Measurements from ENCODE around the gene PIK3R5. TPM values are rescaled to one million over a fixed set of nuclear protein-coding genes. Genes with fewer than 3 reads are reported as not detected.

PIK3R5 gene
- total RNA-seq, 2 donors from 2014 or later: 30.7 to 42.9 TPM

- DNase-seq (ENCODE audit: low spot score): no peak
- no peak for TF ChIP-seq CTCF (IDR thresholded peaks at IDR 0.05)
- Histone ChIP-seq H3K27me3 (replicated peaks; ENCODE audit: insufficient read depth) (no peaks in the 10 kb centered on the region), H3K9me3 (no peaks in the 10 kb centered on the region), H3K36me3 (no peaks in the 10 kb centered on the region), H3K4me1 (ENCODE audit: control insufficient read depth in 1 of 2, low read depth in 2 of 2) (peaks cover 12 to 15% of the 10 kb centered on the region in 2 donors), H3K4me3 (no peak overlapping the region), H3K27ac (no peak overlapping the region)
- no peak for ATAC-seq (ENCODE audit: insufficient number of reproducible peaks, low FRiP score, low read depth)
Measured at GRCh38 chr17:8839410-8839935, 126.0 kb downstream of the PIK3R5 start.

DNA sequence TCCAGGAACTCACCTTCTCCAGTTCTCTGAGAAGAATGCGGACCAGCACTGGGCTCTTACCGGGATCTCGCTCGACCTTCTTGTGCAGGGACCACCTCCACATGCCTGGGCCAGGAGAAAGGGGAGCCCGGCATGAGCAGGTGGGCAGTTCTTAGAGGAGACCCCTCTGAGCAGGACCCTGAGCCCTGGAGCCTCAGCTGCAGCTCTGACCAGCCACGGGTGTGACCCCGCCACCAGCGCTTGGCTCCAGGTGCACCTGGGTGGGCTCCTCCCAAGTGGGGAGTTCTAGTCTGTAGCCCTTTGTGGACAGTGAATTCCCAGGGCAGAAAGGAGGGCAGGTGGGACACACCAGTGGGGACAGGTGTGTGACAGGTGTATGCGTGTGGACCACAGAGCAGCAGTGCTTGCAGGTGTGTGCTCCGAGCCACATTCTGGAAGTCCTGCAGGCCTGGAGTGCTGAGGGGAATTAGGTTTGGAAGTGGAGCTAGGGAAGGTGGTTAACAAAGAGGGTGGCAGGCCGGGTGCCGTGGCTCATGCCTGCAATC lies 126.9 kb downstream of the PIK3R5 start:
- no peak overlapping the region for H3K27ac ChIP-seq
- no peak for ATAC-seq (ENCODE audit: insufficient number of reproducible peaks, low FRiP score, low read depth)
- H3K4me1 ChIP-seq (ENCODE audit: control insufficient read depth in 1 of 2, low read depth in 2 of 2): peaks cover 8 to 9% of the 10 kb centered on the region in 2 donors
- H3K27me3 ChIP-seq (replicated peaks; ENCODE audit: insufficient read depth): no peaks in the 10 kb centered on the region
- no peak overlapping the region for H3K4me3 ChIP-seq
- no peak for DNase-seq (ENCODE audit: low spot score)
- no peaks in the 10 kb centered on the region for H3K36me3 ChIP-seq
- TF ChIP-seq CTCF (IDR thresholded peaks at IDR 0.05): no peak
- H3K9me3 ChIP-seq: no peaks in the 10 kb centered on the region

DNA sequence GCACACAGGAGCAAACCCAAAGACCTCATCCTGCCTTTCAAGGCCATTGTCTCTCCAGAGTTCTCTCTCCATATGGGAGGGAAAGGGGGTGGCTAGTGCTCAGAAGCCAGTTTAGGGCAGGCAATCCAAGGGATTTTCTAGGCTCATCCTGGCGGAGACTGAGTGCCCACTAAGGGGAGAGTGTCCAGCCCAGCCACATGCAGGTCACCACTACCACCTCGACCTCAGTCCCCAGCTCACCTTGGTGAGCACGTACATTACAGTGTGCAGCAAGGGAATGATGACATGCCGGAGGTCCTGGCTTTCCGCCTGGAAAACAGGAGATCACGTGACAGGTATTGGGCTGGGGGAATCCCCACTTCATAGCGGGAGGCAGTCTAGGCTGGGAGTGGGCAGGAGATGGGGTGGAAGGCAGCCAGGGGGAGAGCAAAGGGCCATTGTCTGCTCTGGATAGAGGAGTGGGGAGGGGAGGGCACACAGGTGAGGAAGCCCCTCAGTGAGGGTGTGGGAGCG lies 127.9 kb downstream of the PIK3R5 start:
- Histone ChIP-seq H3K27me3 (replicated peaks; ENCODE audit: insufficient read depth) (no peaks in the 10 kb centered on the region), H3K4me3 (no peak overlapping the region), H3K4me1 (ENCODE audit: control insufficient read depth in 1 of 2, low read depth in 2 of 2) (no peaks in the 10 kb centered on the region), H3K27ac (no peak overlapping the region), H3K36me3 (no peaks in the 10 kb centered on the region), H3K9me3 (no peaks in the 10 kb centered on the region)
- no peak for ATAC-seq (ENCODE audit: insufficient number of reproducible peaks, low FRiP score, low read depth)
- TF ChIP-seq CTCF (IDR thresholded peaks at IDR 0.05): no peak
- DNase-seq (ENCODE audit: low spot score): no peak

DNA sequence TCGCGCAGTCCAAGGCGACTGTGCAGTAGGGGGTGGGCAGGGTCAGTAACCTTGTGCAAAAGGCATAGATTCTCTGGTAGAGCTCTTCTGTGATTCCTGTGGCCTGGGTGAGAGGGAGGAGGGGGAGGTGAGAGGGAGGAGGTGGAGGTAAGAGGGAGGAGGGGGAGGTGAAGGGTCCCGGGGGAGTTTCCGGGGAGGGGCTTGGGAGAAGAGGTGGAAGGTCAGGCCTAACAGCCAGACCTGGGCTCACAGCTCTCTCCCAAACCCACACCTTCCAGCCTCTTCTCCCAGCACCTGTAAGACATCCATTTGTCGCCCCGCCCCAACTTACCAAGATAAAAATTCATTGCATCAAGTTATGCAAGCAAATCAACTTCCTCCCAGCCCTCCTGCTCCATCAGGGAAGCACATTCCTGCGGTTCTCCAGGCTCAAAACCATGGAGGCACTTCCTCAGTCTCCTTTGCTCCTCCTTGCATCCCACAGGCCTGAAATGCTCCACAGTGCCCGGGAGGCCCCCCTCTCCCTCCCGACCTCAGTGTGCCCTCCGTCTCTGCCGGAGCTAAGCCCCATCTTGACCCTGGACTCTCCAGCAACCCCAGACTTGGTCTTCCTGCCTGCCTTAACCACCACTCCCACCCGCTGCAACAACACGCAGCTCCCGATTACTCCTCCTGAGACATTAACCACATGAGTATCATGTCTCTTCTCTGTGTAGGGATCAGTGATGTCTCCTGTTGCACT lies 128.5 kb downstream of the PIK3R5 start:
- Histone ChIP-seq H3K27ac (no peak overlapping the region), H3K27me3 (replicated peaks; ENCODE audit: insufficient read depth) (no peaks in the 10 kb centered on the region), H3K36me3 (no peaks in the 10 kb centered on the region), H3K4me3 (no peak overlapping the region), H3K9me3 (no peaks in the 10 kb centered on the region), H3K4me1 (ENCODE audit: control insufficient read depth in 1 of 2, low read depth in 2 of 2) (no peaks in the 10 kb centered on the region)
- TF ChIP-seq CTCF (IDR thresholded peaks at IDR 0.05): no peak
- DNase-seq (ENCODE audit: low spot score) (no peak), ATAC-seq (ENCODE audit: insufficient number of reproducible peaks, low FRiP score, low read depth) (no peak)

- no peak overlapping the region for H3K4me3 ChIP-seq
- ATAC-seq (ENCODE audit: insufficient number of reproducible peaks, low FRiP score, low read depth): no peak
- no peaks in the 10 kb centered on the region for H3K27me3 ChIP-seq (replicated peaks; ENCODE audit: insufficient read depth)
Measured at GRCh38 chr17:8835631-8836364, 129.7 kb downstream of the PIK3R5 start.

More at GRCh38 chr17:8835631-8836364, 129.7 kb downstream of the PIK3R5 start:
- TF ChIP-seq CTCF (IDR thresholded peaks at IDR 0.05): no peak
- H3K36me3 ChIP-seq: no peaks in the 10 kb centered on the region
- DNase-seq (ENCODE audit: low spot score): no peak
- H3K9me3 ChIP-seq: no peaks in the 10 kb centered on the region
- H3K4me1 ChIP-seq (ENCODE audit: control insufficient read depth in 1 of 2, low read depth in 2 of 2): no peaks in the 10 kb centered on the region
- no peak overlapping the region for H3K27ac ChIP-seq
